NOMO-1 treated with dmso at 0.1 percent for 144 hours (cell line): ENCODE data around the gene CNTN1.

Experiments used
- DNase-seq: peaks from one replicate; lab custom pipeline; 2025; ENCODE audit not compliant: unreplicated experiment; lab: John Stamatoyannopoulos, UW

The CNTN1 gene

DNA sequence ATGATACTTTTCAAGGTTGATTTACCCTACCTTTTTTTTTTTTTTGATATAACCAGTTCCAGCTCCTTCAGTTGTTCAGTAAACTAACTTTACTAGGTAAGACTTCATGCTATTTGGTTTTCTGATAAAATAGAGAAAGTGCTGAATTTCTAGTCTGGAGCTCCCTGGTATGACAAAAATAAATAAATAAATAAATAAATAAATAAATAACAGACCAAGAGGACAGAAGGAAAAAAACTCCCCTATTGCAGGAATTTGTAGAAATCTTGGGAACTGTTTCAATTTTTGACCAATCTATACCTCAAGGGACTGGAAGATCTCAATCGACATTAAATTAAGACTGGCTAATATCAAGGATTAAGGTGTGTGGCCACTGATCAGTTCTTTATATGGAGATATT lies 265.2 kb downstream of the CNTN1 start:
- DNase-seq: no peak

DNA sequence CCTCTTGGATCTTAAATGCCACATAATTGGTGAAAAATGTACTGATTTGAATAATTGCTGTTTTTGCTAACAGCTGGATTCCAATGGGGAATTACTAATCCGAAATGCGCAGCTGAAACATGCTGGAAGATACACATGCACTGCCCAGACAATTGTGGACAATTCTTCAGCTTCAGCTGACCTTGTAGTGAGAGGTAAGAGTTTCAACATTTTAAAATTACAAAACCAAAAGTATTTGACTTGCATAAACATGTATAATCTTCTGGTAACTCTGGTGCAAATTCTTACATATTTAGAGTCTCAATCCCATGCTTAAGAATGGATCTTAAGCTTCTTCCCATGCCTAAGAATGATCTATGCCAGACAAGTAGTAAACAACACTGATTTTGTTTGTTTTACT lies 266.8 kb downstream of the CNTN1 start:
- DNase-seq: no peak

DNA sequence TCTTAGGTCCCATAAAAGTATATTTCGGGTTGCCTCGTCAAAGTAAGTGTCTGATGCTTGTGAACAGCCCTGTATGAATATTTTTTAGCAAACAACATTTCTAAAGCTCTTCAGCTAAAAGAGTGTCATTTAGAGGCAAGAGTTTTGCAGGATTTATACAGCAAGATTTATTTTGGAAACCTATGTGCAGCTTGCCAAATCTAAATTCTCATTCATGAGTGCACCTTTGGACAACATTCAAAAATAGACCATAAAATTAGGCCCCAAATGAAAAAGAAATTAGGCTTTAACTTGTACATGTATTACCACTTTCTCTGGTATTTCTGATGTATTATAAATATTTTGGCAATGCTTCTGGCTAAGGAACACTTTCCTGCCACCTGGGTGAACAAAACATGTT lies 271.5 kb downstream of the CNTN1 start:
- DNase-seq: no peak

DNA sequence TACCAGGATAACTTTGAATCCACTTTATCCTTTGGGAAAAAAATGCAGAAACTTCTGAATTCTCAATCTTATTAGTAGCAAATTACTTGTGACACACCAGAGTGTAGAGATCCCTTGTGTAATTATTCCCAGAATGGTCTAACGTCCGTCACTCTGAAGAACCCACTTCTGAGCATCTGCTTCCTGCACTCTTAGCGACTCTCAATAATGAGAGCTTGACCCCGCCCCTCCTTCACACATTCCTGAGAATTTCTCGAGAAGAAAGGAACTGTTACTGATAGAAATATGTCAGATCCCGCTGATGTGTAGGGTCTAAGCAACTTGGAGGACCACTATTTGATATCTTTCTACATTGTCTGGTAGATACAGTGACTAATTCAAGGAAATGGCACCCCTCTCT lies 277.6 kb downstream of the CNTN1 start:
- no peak for DNase-seq

DNA sequence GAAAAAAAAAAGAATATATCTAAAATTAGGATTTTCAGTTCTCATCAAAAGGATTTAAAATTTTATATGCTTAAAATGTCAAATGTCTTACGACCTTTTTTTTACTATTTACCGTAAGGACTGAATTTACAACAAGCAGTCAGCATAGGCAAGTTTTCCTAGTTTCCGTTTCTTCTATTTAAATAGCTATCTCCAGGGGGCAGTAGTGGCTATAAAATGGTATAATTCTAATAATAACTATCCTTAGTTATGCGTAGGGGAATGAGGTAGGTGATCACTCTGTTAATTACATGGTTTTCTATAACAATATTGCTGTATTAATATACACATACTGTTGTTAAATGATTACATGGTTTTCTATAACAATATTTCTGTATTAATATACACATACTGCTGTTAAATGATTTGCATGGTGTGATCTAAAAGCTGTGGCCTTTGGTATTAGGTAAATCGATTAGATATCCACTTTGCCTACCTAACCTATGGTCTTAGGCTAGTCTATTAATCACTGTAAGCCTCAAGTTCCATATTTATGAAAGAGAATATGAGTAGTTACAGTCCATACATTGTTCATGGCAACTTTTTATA lies 278.2 kb downstream of the CNTN1 start:
- no peak for DNase-seq

DNA sequence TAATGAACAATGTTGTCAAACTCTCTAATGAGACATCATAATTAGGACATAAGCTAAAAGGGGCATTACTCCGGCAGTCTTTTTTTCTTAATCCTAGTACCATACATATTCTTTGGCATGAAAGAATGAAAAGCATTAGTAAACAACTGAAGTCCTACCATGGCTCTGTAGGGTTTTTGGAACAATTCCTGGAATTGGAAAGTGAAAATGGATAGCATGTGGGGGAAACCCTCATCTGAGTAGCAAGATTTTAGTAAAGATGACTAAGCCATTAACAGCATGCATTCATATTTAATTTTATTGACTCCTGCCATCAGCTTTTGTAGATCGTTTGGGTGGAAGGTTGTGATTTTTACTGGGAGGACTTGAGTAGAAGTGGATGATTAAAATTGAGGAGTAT lies 279.7 kb downstream of the CNTN1 start:
- DNase-seq: no peak

DNA sequence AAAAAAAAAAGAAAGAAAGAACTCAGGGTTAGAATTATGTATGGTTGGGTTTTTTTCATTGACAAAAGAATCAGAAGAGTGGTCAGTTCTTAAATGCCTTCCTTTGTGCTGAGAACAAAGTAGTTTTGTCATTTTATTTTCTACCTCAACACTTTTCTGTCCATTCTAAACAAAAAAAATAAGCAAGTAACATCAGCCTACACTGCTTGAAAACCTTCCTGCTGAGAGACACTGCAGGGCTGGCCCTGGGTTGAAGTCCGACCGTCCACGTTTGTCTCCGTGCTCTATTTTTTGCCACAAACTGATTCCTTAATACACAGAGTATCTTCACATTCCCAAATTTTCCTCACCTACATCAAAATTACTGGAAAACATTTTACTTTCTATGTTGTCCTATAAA lies 284.3 kb downstream of the CNTN1 start:
- no peak for DNase-seq

DNA sequence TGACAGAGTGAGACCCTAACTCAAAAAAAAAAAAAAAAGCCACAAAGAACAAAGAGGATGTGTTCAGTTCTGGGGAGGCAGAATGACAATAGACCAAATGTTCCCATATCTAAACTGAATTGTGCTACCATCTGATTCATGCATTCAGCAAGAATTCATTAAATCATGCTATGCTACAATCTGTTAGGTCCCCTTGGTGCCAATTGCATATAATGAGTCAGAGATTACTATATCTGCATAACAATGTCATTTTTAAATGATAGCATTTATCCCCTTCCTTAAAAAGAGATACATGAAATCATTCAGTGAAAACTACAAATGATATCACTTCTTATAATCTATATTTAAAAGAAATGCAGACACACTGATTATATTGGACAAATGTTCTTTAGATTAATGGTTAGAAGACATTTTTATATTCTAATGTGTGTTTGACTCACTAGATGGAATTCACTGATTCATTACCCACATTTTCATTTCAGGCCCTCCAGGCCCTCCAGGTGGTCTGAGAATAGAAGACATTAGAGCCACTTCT lies 288.3 kb downstream of the CNTN1 start:
- no peak for DNase-seq

DNA sequence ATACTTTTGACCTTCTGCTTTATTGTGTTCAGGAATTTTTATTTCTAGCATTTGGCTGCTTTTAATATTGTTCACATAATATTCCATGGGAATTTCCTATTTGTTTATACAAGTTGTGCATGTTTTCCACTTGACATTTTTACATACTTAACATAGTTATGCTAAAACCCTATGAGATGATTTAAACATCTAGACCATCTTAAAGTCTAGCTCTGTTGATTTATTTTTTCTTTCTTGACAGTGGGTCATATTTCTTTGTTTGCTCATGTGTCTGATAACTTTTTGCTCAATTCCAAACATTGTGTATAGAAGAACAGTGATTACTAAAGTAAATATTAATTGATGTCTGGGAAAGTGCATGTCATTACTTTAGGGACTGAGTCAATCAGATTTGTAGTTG lies 293.8 kb downstream of the CNTN1 start:
- DNase-seq: no peak

DNA sequence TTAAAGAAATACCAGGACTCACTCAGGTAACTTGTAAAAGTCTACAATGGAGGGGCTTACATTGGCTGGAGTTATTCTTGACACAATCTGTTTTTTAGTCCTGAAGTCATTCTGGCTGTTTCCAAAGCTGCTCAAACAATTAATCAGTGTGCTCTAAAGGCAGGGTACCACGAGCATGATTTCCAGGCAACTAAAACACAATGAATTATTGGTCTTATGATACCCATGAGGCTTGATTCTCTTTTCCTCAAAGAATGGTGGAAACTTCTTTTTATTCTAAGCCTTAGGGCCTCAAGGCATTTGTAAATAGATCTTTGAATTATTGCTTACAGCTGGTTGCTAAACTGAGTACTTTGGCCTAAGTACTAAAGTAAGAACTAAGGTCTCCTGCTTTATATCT lies 296.1 kb downstream of the CNTN1 start:
- DNase-seq: no peak

DNA sequence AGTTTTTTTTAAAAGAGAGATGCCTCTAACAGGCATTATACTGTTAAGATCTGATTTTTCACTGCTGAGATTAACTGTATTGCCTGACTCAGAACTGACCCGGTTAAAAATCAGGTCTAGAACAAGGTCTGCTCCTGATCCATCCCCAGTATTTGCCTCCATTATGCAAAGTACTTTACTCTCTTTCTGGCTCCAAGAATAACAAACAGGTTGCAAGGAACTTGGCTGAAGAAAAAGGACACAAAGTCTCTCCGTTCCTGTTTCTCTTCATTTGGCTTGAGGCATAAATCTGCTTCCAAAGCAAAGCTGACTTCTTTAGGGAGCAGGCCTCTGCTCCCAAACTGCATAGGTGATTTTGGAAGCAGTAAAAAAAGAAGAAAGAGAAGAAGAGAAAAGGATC lies 296.6 kb downstream of the CNTN1 start:
- no peak for DNase-seq

DNA sequence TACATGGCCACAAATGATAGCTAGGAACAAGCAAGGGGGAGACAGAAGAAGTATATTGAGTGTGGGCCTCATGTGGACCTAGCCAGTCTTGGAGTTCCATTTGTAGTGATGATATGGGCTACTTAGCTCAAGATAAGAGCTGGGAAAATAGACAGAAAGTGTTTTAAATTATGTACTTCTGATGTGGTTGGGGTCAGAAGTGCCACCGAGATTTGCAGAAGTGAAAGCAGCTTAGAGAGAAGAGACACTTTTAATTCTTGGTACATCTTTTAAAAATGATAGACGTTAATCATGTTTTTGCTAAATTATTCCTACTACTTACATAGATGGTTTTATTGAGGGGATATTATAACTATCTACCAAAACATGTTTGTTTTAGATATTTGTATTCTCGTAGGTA lies 297.5 kb downstream of the CNTN1 start:
- DNase-seq: no peak

DNA sequence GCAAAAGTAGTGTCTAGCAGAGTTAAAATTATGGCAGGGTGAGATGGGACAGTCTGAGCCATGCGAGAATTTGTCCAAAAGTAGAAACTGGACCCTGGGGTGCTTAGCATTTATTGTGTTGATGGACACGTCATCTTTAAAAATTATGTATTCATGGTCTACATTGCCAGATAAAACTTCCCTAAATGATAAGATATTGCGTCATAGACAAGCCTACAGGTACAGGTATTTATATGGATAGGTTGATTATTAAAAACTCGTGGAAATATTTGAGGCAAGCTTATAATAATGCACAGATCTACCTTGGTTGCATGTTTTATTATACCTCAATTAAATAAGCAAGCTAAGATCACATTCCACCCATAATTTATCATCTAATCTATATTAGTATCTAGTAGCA lies 299.9 kb downstream of the CNTN1 start:
- no peak for DNase-seq

DNA sequence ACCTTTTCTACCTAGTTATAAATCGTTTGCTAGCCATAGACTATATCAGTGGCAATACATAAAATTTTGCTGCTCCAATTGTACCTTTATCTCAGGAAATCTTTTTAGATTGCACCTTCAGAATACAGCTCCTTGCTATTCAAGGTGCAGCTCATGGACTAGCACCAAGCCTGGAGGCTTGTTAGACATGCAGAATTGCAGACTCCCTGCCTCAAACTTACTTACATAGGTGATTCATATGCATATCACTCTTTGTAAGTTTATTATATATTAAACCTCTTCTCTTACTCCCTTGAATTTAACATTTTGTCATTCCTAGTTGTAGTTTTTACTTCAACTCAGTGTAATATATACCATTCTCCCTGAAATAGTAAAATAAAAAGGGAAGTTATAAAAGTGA lies 300.4 kb downstream of the CNTN1 start:
- DNase-seq: no peak

DNA sequence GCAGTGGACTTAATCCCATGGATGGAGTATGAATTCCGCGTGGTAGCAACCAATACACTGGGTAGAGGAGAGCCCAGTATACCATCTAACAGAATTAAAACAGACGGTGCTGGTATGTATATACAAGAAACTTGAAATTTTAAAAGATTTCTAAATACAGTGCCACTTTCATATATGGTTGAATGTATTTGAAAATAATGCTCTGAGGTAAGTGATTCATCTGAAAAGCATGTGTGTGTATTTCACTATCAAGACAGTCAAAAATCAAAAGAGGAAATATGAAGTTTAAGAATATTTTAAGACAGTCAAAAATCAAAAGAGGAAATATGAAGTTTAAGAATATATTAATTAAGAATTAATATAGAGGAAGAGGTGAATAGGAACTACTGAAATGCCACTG lies 300.9 kb downstream of the CNTN1 start:
- DNase-seq: no peak

DNA sequence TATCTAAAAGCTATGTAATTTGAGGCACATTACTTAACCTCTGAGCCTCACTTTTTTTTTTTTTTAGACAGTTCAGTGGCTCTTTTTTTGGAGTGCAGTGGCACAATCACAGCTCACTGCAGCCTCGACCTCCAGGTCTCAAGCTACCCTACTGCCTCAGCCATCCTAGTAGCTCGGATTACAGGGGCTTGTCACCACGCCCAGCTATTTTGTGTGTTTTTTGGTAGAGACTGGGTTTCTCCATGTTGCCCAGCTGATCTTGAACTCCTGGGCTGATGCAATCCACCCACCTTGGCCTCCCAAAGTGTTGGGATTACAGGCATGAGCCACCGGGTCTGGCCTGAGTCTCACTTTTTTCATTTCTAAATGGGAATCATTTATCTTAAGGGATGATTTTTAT lies 303.9 kb downstream of the CNTN1 start:
- DNase-seq: no peak

DNA sequence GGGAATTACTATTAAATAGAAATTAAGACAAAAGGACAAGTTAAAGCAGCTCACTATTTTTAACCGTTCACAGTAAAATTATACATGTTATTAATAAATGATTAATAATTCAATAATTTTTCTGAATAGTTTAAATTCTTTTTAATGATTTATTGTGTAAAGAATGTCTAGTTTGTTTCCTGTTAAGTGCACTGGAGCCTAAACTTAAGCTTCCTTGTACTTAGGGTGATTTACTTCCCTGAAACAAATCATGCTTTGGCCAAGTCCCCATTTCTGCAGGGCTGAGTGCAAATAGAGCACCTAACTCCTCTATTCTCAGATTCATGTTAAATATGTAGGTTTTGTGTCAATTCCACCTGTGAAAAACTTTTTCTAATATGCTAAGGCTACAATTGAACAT lies 307.0 kb downstream of the CNTN1 start:
- DNase-seq: no peak

DNA sequence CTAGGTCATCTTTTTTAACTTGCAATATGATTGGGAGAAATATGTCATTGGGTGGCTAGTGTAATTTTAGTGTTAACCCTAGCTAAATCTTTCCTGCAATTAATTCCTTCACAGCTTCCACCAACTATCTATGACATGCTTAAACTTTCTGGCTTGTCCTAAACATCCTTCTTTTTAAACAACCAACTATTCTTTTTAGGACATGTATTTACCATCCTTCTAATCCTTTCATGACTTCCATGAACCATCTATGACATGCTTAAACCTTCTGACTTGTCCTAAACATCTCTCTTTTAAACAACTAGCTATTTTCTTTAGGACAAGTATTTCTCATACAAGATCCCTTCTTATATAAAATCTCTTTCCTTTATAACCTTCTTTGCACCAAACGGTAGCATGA lies 316.2 kb downstream of the CNTN1 start:
- DNase-seq: no peak

DNA sequence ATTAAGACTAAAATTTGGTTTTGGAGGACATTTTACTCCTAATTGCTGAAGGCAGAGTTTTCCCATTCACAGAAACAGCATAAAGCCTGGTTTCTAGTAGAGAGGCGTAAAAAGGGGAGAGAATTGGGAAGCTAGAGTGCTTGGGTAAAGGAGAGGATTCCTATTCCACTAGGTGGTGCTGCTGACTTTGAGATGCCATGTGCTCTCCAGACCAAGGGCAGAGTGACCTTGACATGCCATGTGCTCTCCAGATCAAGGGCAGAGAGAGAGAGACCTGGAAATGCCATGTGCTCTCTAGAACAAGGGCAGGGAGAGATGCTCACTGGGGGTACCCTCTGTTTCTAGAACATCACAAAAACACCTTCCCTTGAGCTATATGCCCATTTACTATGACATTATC lies 319.7 kb downstream of the CNTN1 start:
- no peak for DNase-seq

DNA sequence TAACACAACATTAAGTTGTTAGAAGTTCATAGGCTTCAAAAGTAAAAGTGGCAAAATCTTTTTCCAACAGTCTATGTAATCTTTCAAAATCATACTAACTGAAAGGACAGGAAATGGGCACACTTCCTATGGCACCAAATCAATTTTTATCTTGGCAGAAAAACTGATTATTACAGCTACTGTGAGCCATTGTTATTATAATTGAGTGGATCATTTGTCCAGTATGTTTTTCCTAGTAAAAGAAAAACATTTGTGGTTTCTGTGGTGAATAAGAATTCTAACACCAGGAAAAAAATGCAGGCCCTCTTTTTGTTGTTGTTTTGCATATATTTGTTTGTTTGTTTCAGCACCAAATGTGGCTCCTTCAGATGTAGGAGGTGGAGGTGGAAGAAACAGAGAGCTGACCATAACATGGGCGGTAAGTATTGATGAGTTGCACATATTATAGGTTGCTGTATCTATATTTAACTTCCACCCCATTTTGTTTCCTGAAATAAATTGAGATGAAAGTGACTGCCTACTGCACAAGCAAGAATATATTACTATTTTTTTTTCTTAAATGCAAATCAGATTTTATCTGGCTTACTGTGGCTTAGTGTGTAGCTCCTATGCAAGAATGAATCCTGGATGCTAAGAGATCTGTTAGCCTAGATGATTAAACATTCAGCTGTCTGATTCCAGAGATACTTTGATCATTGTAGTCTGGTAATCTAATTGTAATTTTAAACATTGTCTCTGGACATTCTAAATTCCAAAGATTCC lies 321.8 kb downstream of the CNTN1 start:
- DNase-seq: no peak

DNA sequence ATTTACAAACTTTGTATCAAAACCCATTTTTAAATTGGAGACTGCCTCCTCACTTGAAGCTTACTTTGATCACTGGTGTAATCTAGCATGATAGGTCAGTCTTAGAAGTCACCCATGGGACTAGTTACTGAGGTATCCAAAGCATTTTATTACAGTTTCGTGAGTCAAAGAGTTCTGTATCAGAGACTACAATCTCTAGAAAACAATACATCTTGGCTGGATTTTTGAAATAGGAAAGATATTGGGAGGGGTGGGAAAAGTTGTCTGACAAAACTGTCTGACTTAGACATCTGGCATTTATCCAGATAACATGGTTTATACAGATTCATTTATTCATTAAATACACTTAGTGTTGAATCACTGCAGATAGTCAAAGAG lies 322.4 kb downstream of the CNTN1 start:
- DNase-seq: no peak

DNA sequence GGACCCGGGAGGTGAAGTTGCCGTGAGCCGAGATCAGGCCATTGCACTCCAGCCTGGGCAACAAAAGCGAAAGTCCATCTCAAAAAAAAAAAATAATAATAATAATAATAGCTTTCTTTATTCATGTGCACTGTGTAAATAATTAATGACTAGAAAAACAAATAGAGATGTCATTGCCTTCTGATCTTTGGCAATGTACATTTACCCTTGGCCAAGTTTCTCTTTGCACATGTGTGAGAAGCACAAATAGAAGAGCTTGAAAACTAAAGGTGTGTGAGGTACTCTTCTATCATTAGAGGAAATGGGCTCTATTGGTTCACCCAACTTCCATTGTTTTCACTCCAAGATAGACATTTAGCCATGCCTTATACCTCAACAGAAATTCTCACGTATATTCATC lies 325.8 kb downstream of the CNTN1 start:
- DNase-seq: no peak

DNA sequence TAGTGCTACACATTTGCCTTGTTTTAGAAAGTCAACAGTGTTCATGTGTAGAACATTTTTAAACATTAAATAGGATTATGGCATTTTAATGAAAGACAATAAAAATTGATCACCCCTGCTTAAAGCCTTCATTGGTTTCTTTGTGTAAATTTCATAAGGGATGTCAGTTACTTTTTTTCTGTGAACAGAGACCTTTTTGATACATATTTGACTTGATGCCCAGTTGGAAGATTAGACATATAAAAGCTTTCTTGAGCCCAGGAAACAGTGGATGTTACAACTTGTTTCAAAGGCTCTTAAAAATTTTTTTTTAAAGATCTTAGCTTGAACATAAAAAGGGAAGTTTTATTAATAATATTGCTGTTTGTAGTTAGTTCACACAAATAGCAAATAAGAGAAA lies 327.2 kb downstream of the CNTN1 start:
- DNase-seq: no peak
